A673 (cell line): ENCODE measurements around the gene FEN1. TPM values are rescaled to one million over a fixed set of nuclear protein-coding genes. Genes with fewer than 3 reads are reported as not detected.

Experiments
- BruUV-seq: library from RNA; stranded (reverse); fragments of 400-500 nt; replicated peaks from 2 replicates; lab custom pipeline; 2021; lab: Mats Ljungman, UMichigan
- CTCF ChIA-PET: fragments of 300-600 bp; sonication (Branson Sonifier 250); formaldehyde crosslinking; loops from one replicate; lab custom pipeline; 2022; ENCODE audit warnings: antibody characterized with exemption; lab: Charles Lee
- POLR2A ChIA-PET: fragments of 300-600 bp; sonication (Branson Sonifier 250); formaldehyde crosslinking; loops from one replicate; lab custom pipeline; 2022; ENCODE audit warnings: antibody characterized with exemption; ENCODE audit not compliant: low non-redundant PET; lab: Charles Lee
- DNase-seq: peaks from one replicate; pipeline ENCODE4 v3.0.0-alpha.2; 2015; ENCODE audit warnings: low spot score
- H3K27ac ChIP-seq: fragments of 200-600 bp; sonication (generic); 2 replicates; pipeline ENCODE4 v1.5.1; 2016; ENCODE audit warnings: mixed run types, low read depth, mild to moderate bottlenecking, mixed read lengths, antibody characterized with exemption, low read length; ENCODE audit not compliant: poor library complexity, severe bottlenecking
- H3K27me3 ChIP-seq: fragments of 200-600 bp; sonication (generic); replicated peaks from 2 replicates; pipeline ENCODE4 v1.6.1; 2017; ENCODE audit warnings: mixed run types, low read depth, mild to moderate bottlenecking, mixed read lengths, antibody characterized with exemption, low read length; ENCODE audit not compliant: insufficient read depth, poor library complexity
- H3K36me3 ChIP-seq: fragments of 200-600 bp; sonication (generic); 2 replicates; pipeline ENCODE4 v1.6.1; 2016; ENCODE audit warnings: mixed run types, mild to moderate bottlenecking, mixed read lengths, antibody characterized with exemption, low read length; ENCODE audit not compliant: insufficient read depth, poor library complexity, severe bottlenecking
- H3K4me1 ChIP-seq: fragments of 200-600 bp; sonication (generic); 2 replicates; pipeline ENCODE4 v1.6.1; 2017; ENCODE audit warnings: mixed run types, mild to moderate bottlenecking, mixed read lengths, antibody characterized with exemption, low read length; ENCODE audit not compliant: insufficient read depth, poor library complexity, severe bottlenecking
- H3K4me3 ChIP-seq: fragments of 200-600 bp; sonication (generic); 2 replicates; pipeline ENCODE4 v1.5.1; 2016; ENCODE audit warnings: low read depth, mixed run types, mild to moderate bottlenecking, mixed read lengths, low read length; ENCODE audit not compliant: poor library complexity, severe bottlenecking
- H3K9me3 ChIP-seq: fragments of 200-600 bp; sonication (generic); 2 replicates; pipeline ENCODE4 v1.6.1; 2016; ENCODE audit warnings: mixed run types, low read depth, mild to moderate bottlenecking, mixed read lengths, antibody characterized with exemption, low read length; ENCODE audit not compliant: poor library complexity, severe bottlenecking
- EZH2 ChIP-seq: fragments of 200-600 bp; sonication (generic); IDR thresholded peaks from 2 replicates; pipeline ENCODE4 v1.6.1; 2017; ENCODE audit warnings: borderline replicate concordance, low read depth, mild to moderate bottlenecking, mixed read lengths, antibody characterized with exemption, low read length; ENCODE audit not compliant: poor library complexity, severe bottlenecking
- intact Hi-C: fragments of 100-400 bp; cut with micrococcal nuclease; formaldehyde crosslinking; loops from one replicate; pipeline ENCODE4 v1.10.0; 2022; ENCODE audit not compliant: unreplicated experiment
- total RNA-seq: library from RNA; stranded (reverse); gene quantifications from 2 replicates; pipeline ENCODE4 v1.2.3, GENCODE V29; 2021
- TF ChIP-seq, protein P1 (sequence below): fragments of 300-800, 200-600 bp; sonication (generic); conservative IDR thresholded peaks from 2 replicates; pipeline ENCODE4 v1.5.1; 2017; ENCODE audit warnings: low read depth, mild to moderate bottlenecking, antibody characterized with exemption, low read length, moderate library complexity, mixed read lengths

FEN1 gene
- total RNA-seq, 1 experiment from 2014 or later, result 152 TPM

DNA sequence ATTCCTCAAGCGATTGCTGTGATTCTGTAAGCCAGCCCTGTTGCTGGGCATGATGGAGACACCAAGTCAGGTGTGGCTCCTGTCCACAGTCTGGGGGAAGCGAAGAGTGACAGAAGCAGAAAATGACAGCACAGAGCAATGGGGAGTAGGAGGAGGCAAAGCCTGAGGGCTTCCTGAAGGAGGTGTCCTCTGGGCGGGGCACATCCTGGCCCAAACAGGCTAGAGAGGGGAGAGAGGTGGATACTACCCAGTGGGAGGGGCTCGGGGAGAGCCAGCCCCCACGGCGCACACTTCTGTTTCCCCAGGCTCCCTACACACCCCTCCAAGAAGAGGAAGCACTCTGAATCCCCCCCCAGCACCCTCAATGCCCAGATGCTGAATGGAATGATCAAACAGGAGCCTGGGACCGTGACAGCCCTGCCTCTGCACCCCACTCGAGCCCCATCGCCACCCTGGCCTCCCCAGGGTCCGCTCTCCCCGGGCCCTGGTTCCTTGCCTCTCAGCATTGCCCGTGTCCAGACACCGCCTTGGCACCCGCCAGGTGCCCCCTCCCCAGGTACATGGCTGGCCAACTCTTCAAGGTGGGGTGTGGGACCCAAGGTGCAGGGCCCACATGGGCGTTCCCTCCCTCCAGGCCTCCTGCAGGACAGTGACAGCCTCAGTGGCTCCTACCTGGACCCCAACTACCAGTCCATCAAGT, 21.4 kb upstream of the FEN1 start:
- no TSS peak for BruUV-seq
- Histone ChIP-seq H3K4me3 (no peak overlapping the region), H3K4me1 (no peaks in the 10 kb centered on the region), H3K27me3 (no peaks in the 10 kb centered on the region), H3K36me3 (no peaks in the 10 kb centered on the region), H3K27ac (no peak overlapping the region), H3K9me3 (no peaks in the 10 kb centered on the region)
- TF ChIP-seq EZH2, result no peak
- TF ChIP-seq, protein P1, sequence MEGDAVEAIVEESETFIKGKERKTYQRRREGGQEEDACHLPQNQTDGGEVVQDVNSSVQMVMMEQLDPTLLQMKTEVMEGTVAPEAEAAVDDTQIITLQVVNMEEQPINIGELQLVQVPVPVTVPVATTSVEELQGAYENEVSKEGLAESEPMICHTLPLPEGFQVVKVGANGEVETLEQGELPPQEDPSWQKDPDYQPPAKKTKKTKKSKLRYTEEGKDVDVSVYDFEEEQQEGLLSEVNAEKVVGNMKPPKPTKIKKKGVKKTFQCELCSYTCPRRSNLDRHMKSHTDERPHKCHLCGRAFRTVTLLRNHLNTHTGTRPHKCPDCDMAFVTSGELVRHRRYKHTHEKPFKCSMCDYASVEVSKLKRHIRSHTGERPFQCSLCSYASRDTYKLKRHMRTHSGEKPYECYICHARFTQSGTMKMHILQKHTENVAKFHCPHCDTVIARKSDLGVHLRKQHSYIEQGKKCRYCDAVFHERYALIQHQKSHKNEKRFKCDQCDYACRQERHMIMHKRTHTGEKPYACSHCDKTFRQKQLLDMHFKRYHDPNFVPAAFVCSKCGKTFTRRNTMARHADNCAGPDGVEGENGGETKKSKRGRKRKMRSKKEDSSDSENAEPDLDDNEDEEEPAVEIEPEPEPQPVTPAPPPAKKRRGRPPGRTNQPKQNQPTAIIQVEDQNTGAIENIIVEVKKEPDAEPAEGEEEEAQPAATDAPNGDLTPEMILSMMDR, result no peak
- POLR2A ChIA-PET, result no interaction called here
- CTCF ChIA-PET, result no interaction called here
- intact Hi-C loops, result no loop called here
- DNase-seq, result no peak

DNA sequence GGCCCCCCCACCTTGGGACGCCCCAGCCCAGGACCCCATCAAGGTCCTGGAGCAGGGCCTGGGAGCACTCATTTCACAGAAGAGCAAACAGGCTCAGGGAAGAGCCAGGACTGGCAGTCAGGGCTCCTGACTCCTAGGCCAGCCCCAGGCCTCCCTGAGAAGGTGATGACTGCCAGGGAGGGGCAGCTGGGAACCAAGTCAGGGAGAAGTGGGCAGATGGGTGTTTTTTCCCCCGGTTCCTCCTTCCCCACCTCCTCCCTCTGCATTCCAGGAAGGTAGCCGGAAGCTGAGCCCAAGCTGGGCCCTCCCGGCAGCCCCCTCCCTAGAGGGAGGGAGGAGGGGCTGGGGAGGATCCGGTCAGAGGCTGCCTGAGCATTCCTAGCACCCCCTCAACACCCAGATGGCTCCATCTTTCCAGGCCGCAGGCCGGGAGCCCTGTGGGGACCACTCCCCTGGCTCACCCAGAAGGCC, 20.7 kb upstream of the FEN1 start:
- Histone ChIP-seq H3K27me3 (no peaks in the 10 kb centered on the region), H3K9me3 (no peaks in the 10 kb centered on the region), H3K36me3 (no peaks in the 10 kb centered on the region), H3K4me3 (no peak overlapping the region), H3K4me1 (peaks cover 6% of the 10 kb centered on the region), H3K27ac (no peak overlapping the region)
- TF ChIP-seq, protein P1, result no peak
- TF ChIP-seq EZH2, result no peak
- POLR2A ChIA-PET, result no interaction called here
- DNase-seq, result no peak
- intact Hi-C loops, result no loop called here
- CTCF ChIA-PET, result no interaction called here
- no TSS peak for BruUV-seq

DNA sequence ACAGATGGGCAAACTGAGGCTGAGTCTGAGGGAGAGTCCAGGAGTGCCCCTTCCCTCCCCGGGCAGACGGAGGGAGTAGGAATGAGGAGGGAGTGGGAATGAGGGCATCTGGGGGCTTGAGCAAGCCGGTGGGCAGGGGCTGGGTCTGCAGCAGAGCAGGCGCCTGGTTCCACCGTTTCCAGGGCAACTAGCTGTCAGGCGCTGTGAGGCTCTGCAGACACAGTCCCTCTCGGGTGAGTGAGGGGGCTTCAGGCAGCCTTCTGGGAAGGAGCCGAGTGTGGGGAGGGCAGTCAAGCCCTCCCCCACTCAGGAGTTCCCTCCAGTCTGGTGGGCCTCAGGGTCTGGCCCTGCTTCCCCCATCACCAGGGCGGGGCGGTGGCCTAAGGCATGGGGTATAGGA, 19.4 kb upstream of the FEN1 start:
- intact Hi-C loops, result no loop called here
- Histone ChIP-seq H3K9me3 (no peaks in the 10 kb centered on the region), H3K27me3 (no peaks in the 10 kb centered on the region), H3K36me3 (no peaks in the 10 kb centered on the region), H3K4me3 (no peak overlapping the region), H3K4me1 (peaks cover 10% of the 10 kb centered on the region), H3K27ac (no peak overlapping the region)
- CTCF ChIA-PET, result no interaction called here
- TF ChIP-seq EZH2, result no peak
- TF ChIP-seq, protein P1, result no peak
- no peak for DNase-seq
- no TSS peak for BruUV-seq
- POLR2A ChIA-PET, result no interaction called here
